Activated T-cell treated with anti-CD3 and anti-CD28 coated beads, Interleukin-2, amount 50 U/mL, for 48 hours (primary cell): ENCODE data around the gene JAG1.

Experiments used
- DNase-seq, 2 experiments: peaks; one replicate each; pipeline ENCODE4 v3.0.0-alpha.2; 2020

The JAG1 gene

GRCh38 chr20:10652185-10652584 lies 21.6 kb downstream of the JAG1 start:
- no peak for DNase-seq

- DNase-seq, result no peak
Measured at GRCh38 chr20:10651227-10651990, 22.4 kb downstream of the JAG1 start.

- DNase-seq, result no peak
Measured at GRCh38 chr20:10649797-10650160, 24.0 kb downstream of the JAG1 start.

GRCh38 chr20:10649080-10649796 lies 24.6 kb downstream of the JAG1 start:
- no peak for DNase-seq

GRCh38 chr20:10648651-10649050 lies 25.1 kb downstream of the JAG1 start:
- no peak for DNase-seq

GRCh38 chr20:10647909-10648308 lies 25.9 kb downstream of the JAG1 start:
- no peak for DNase-seq

- DNase-seq, result no peak
Measured at GRCh38 chr20:10647471-10647870, 26.3 kb downstream of the JAG1 start.

GRCh38 chr20:10646886-10647420 lies 26.8 kb downstream of the JAG1 start:
- DNase-seq, result no peak

- no peak for DNase-seq
Measured at GRCh38 chr20:10646006-10646405, 27.8 kb downstream of the JAG1 start.

- DNase-seq, result no peak
Measured at GRCh38 chr20:10645205-10645570, 28.6 kb downstream of the JAG1 start.

GRCh38 chr20:10644458-10645204 lies 29.2 kb downstream of the JAG1 start:
- DNase-seq, result no peak

GRCh38 chr20:10643560-10643873 lies 30.3 kb downstream of the JAG1 start:
- no peak for DNase-seq

GRCh38 chr20:10642856-10643559 lies 30.8 kb downstream of the JAG1 start:
- DNase-seq, result no peak

GRCh38 chr20:10641893-10642292 lies 31.9 kb downstream of the JAG1 start:
- no peak for DNase-seq

GRCh38 chr20:10641467-10641866 lies 32.3 kb downstream of the JAG1 start:
- DNase-seq, result no peak

- no peak for DNase-seq
Measured at GRCh38 chr20:10640897-10641296, 32.9 kb downstream of the JAG1 start.

- DNase-seq, result no peak
Measured at GRCh38 chr20:10639737-10640556, 33.9 kb downstream of the JAG1 start.

GRCh38 chr20:10639077-10639736 lies 34.6 kb downstream of the JAG1 start:
- no peak for DNase-seq

- DNase-seq, result no peak
Measured at GRCh38 chr20:10637563-10637962, 36.2 kb downstream of the JAG1 start.

GRCh38 chr20:10637031-10637559 lies 36.7 kb downstream of the JAG1 start:
- no peak for DNase-seq

- no peak for DNase-seq
Measured at GRCh38 chr20:10636326-10636818, 37.4 kb downstream of the JAG1 start.
